Panc1 (cell line): ENCODE results near the gene DUSP1. TPM values are rescaled to one million over a fixed set of nuclear protein-coding genes. Genes with fewer than 3 reads are reported as not detected.

Experiments
- ATAC-seq: fragments of 200-7000 bp; cut with Tn5 transposase; 2 replicates; pipeline ENCODE4 v1.9.1; 2020; ENCODE audit warnings: mild to moderate bottlenecking, moderate library complexity
- BruUV-seq: library from RNA; stranded (reverse); fragments of 400-500 nt; replicated peaks from 2 replicates; lab custom pipeline; 2021; lab: Mats Ljungman, UMichigan
- CTCF ChIA-PET: fragments of 300-600 bp; sonication (Branson Sonifier 250); formaldehyde crosslinking; loops from one replicate; lab custom pipeline; 2022; ENCODE audit warnings: antibody characterized with exemption; lab: Charles Lee
- POLR2A ChIA-PET: fragments of 300-600 bp; sonication (Branson Sonifier 250); formaldehyde crosslinking; loops from one replicate; lab custom pipeline; 2022; ENCODE audit warnings: antibody characterized with exemption; lab: Charles Lee
- DNase-seq: peaks from one replicate; pipeline ENCODE4 v3.0.0-alpha.2; 2010; ENCODE audit warnings: low read depth, low spot score
- H3K27ac ChIP-seq: 2 replicates; pipeline ENCODE4 v1.5.1; 2011; ENCODE audit warnings: mild to moderate bottlenecking, low read length, inconsistent platforms
- H3K27me3 ChIP-seq: fragments of 200-500 bp; sonication (Bioruptor generic); 2 replicates; pipeline ENCODE4 v1.6.0; 2014; ENCODE audit warnings: low read length, inconsistent platforms; ENCODE audit not compliant: control insufficient read depth, insufficient read depth
- H3K36me3 ChIP-seq: fragments of 200-500 bp; sonication (Bioruptor generic); 2 replicates; pipeline ENCODE4 v1.5.1; 2014; ENCODE audit warnings: inconsistent platforms, mild to moderate bottlenecking, low read length, moderate library complexity; ENCODE audit not compliant: control insufficient read depth, insufficient read depth
- H3K4me1 ChIP-seq: 2 replicates; pipeline ENCODE4 v1.5.1; 2011; ENCODE audit warnings: inconsistent platforms, mild to moderate bottlenecking, low read length, moderate library complexity; ENCODE audit not compliant: control insufficient read depth, insufficient read depth
- H3K4me3 ChIP-seq, 2 experiments: 2 replicates each; pipeline ENCODE4 v1.5.1; 2011 to 2012; ENCODE audit warnings: low read depth in 2 of 2, low read length in 2 of 2, mild to moderate bottlenecking in 2 of 2, inconsistent platforms in 1 of 2, moderate library complexity in 1 of 2
- H3K9me3 ChIP-seq: fragments of 200-500 bp; sonication (Bioruptor generic); 2 replicates; pipeline ENCODE4 v1.5.1; 2014; ENCODE audit warnings: low read depth, mild to moderate bottlenecking, inconsistent platforms, low read length, moderate library complexity; ENCODE audit not compliant: control insufficient read depth, insufficient read depth
- CTCF ChIP-seq: fragments of 450-650 bp; IDR thresholded peaks from 2 replicates; pipeline ENCODE4 v1.5.1; 2017; ENCODE audit warnings: mild to moderate bottlenecking
- POLR2AphosphoS5 ChIP-seq: IDR thresholded peaks from 2 replicates; pipeline ENCODE4 v1.6.1; 2012; ENCODE audit warnings: mild to moderate bottlenecking, low read depth, low read length, moderate library complexity
- REST ChIP-seq, 2 experiments: IDR thresholded peaks; 2 replicates each; pipeline ENCODE4 v1.6.1; 2011 to 2012; ENCODE audit warnings: low read depth in 2 of 2, control low read depth in 1 of 2, low read length in 1 of 2, mild to moderate bottlenecking in 1 of 2, moderate library complexity in 1 of 2; ENCODE audit not compliant: insufficient read depth in 1 of 2
- SIN3A ChIP-seq: IDR thresholded peaks from 2 replicates; pipeline ENCODE4 v1.6.1; 2012; ENCODE audit warnings: low read depth, mild to moderate bottlenecking, low read length, moderate library complexity, borderline replicate concordance; ENCODE audit not compliant: insufficient read depth
- TCF7L2 ChIP-seq: IDR thresholded peaks from 2 replicates; pipeline ENCODE4 v1.6.1; 2011; ENCODE audit warnings: mild to moderate bottlenecking, low read depth, low read length, inconsistent platforms
- in situ Hi-C: cut with HindIII; loops from 2 replicates; pipeline ENCODE4 v1.10.0; 2016; ENCODE audit warnings: low sequenced_read_pairs, low pct_unique_long_range_greater_than_20kb
- intact Hi-C: fragments of 100-400 bp; cut with micrococcal nuclease; formaldehyde crosslinking; loops from one replicate; pipeline ENCODE4 v1.10.0; 2022; ENCODE audit not compliant: unreplicated experiment
- total RNA-seq: library from RNA; stranded (reverse); gene quantifications from one replicate; pipeline ENCODE4 v1.2.1, GENCODE V29; 2021; ENCODE audit not compliant: unreplicated experiment

The DUSP1 gene
- total RNA-seq, 1 experiment from 2014 or later, result 79.9 TPM

- POLR2A ChIA-PET, result no interaction called here
- peaks cover 85% of the 10 kb centered on the region for H3K4me1 ChIP-seq
- DNase-seq (no peak), ATAC-seq (no peak)
- peak overlapping the region; percentile 99 for H3K27ac ChIP-seq
- CTCF ChIA-PET, result interaction anchor here (0.7 kb wide), 1 partner anchor 61 kb away, joined by 3 read pairs; no protein-coding TSS in a partner anchor
- TF ChIP-seq POLR2AphosphoS5, result no peak
- no peak for TF ChIP-seq REST (IDR thresholded peaks at IDR 0.05; ENCODE audit: insufficient read depth in 1 of 2, low read depth in 2 of 2, low read length in 1 of 2)
- no peak for TF ChIP-seq SIN3A
- no peak for TF ChIP-seq CTCF
- no TSS peak for BruUV-seq
- no peak overlapping the region for H3K4me3 ChIP-seq
- H3K27me3 ChIP-seq, result no peaks in the 10 kb centered on the region
- H3K9me3 ChIP-seq, result no peaks in the 10 kb centered on the region
- in situ Hi-C loops (no loop called here), intact Hi-C loops (loop anchor here (5.0 to 10.0 kb wide), 2 partner anchors 81 to 129 kb away; no protein-coding TSS in a partner anchor)
- H3K36me3 ChIP-seq, result no peaks in the 10 kb centered on the region
Observed at GRCh38 chr5:172776235-172776594, 5.2 kb upstream of the DUSP1 start.

GRCh38 chr5:172775326-172776234, 4.6 kb upstream of the DUSP1 start:
- in situ Hi-C loops, result no loop called here
- no peak overlapping the region for H3K4me3 ChIP-seq
- peaks cover 80% of the 10 kb centered on the region for H3K4me1 ChIP-seq
- intact Hi-C loops, result loop anchor here (5.0 to 10.0 kb wide), 2 partner anchors 82 to 129 kb away; no protein-coding TSS in a partner anchor
- H3K36me3 ChIP-seq, result peaks cover 2% of the 10 kb centered on the region; the same call in 1 of the 2 replicates
- peak overlapping the region; percentile 99 for H3K27ac ChIP-seq
- BruUV-seq, result no TSS peak
- no peak for DNase-seq
- no peaks in the 10 kb centered on the region for H3K27me3 ChIP-seq
- TF ChIP-seq TCF7L2 (no peak), SIN3A (no peak), REST (IDR thresholded peaks at IDR 0.05; ENCODE audit: insufficient read depth in 1 of 2, low read depth in 2 of 2, low read length in 1 of 2) (no peak), CTCF (no peak), POLR2AphosphoS5 (no peak)
- POLR2A ChIA-PET, result no interaction called here
- no peaks in the 10 kb centered on the region for H3K9me3 ChIP-seq
- CTCF ChIA-PET, result interaction anchor here (0.6 to 0.7 kb wide), 2 partner anchors 61 to 323 kb away, joined by 3 read pairs; no protein-coding TSS in a partner anchor
- ATAC-seq, result no peak
